MV-4-11 (cell line): ENCODE data around the gene SLC22A4.

Experiments
- DNase-seq: peaks from one replicate; lab custom pipeline; 2025; lab: John Stamatoyannopoulos, UW

The SLC22A4 gene

DNA sequence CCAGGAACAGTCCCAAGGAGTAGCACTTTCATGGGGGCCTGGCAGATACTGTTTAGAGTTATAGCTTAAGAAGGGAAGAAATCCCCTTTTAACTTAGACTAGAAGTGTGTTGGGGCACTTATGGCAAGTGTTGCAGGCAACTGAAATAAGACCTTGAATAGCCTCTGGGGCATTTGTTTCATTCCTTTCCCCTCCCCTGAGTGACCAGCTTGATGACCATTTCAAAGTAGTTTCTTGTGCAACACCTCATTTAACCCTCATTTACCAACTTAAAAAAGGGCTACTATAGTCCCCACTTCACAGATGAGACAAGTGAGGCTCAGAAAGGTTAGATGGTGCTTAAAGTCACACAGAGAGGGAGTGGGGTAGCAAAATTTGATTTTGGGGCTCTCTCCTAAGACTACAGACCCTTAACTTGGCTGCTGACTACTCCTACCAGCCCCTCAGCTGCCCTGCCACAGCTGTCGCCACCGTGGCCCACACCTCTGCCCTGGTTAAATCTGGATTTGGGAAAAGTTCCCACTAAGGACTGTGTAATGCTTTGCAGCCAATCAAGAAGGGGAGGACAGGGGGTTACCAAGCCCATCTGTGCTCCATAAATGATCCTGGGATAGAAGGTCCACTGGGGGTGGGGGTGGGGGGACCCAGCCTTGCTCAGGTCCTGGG, 31.2 kb upstream of the SLC22A4 start:
- DNase-seq: no peak

DNA sequence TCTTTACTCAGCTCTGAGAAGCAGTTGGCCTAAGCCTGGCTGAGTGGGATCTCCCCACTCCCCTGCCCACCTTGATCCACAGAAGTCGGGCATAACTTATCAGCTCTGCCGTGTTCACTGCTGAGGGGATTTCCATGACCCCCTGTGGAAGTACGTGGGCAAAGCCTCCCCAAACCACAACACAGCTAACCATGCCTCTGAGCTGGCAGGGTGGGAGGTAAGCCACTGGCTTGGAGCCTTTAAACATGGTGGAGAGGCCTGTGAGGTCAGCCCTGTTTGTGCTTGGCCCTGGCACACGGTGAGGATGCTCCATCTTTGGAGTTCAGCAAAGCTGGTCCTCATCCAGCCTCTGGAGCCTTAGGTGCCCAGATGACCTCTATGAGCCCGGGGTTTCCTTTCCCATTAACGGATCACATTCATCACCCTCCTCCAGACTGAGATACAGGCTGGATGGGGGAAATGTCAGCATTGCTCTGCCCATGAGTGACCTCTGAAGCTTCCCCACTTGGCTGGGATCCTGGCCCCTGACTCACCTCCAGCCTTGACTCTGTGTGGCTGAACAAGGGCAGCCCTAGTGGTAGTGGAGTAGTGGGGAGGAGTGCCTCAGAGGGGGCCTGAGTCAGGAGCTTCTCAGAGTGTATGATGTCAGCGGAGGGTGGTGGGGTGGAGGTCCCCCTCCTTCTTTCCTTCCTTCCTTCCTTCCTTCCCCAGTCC, 30.5 kb upstream of the SLC22A4 start:
- no peak for DNase-seq

DNA sequence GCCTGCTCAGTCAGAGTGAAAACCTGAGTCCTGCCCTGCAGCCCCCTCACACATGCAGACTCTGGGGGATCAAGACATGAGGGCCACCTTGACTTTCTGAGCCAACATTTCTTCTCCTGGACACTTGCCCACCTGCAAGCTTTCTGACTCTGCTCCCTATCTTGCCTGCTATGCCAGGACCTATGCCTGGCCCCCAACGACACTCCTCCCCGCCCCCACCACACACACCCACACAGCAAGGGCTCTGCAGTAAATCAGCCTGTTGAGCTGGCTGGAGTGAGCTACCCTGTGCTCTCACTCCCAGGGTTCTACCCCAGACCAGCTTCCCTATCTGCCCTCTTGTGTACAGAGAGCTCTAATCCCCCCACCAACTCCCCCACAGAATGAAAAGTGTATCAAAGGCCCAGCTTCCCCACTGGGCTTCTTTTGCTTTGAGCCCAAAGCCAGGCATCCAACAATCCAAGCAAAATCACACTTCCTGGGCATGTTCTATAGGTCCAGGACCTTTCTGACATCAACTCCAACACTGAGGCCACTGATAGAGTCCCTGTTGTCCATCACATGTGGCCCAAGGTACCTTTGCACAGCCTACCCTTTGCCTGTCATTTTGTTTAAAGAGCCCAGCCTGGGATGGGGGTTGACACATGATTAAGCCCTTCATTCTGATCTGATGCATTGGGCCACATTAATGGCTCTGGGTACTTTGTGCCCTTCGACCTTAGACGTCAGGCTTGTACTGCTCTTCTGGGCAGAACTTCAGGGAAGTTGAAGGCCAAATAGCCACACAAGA, 29.5 kb upstream of the SLC22A4 start:
- no peak for DNase-seq

DNA sequence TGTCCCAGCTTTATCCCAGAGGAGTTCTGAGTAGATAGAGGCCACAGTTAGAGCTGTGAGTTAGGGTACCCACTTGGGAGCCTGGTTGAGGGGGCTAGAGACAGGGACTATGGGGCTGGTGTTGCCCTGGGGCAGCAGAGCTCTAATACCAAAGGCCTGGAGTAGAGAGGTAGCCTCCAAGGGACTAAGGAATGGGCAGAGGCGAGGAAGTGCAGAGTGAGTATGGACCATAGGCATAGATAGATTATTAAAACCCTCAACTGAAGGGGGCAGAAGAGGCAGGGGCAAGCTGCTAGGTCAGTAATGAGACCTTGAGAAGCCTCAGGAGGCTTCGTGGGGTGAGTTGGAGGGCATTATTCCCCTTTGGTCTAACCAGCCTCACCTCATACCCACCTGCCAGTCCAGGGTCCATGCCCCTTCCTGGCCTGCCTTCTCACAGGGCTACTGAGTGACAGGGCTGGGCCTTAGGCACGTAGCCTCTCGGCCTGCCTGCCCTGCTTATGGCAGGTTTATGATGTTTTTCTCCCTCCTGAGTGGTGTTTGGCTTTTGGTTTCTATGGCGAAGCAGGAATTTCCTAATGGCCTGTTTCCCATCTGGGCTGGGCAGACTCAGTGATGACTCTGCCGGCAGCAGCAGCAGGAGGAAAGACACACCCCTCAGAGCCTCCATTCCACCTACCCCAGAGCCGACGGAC, 28.7 kb upstream of the SLC22A4 start:
- DNase-seq: no peak

DNA sequence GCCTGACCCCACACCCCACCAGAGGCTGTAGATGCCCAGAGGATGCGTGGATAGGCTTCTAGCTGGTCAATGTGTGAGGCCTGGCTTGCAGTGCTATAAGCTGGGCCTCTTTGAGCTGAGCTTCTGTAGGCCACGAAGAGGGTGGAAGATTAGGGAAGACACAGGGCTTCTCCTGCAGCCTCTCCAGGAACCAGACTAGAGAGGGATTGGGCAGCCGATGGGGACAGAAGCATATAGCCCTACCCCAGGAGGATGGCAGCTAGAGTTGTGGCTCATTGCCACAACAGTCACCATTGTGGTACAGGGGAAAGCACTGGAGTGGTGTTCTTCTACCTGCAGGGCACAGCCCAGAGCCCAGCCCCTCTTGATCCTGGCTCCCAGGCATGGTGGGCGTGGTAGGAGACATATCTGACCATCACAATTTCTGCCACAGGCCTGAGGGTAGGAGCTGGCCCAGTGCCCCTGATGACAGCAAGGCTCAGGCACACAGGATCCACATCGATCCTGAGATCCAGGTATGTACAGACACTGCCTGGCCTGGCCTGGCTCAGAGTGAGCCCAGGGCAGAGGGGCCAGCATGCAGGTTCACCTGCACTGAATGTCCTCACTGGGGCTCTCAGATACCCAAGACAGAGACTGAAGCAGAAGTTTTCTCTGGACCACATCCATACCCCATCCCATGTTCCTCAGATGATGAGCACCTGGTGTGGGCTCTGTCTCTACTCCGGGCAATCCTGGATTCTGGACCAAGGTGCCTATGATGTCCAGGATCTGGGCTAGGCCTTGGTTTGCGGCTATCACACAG, 28.0 kb upstream of the SLC22A4 start:
- no peak for DNase-seq

DNA sequence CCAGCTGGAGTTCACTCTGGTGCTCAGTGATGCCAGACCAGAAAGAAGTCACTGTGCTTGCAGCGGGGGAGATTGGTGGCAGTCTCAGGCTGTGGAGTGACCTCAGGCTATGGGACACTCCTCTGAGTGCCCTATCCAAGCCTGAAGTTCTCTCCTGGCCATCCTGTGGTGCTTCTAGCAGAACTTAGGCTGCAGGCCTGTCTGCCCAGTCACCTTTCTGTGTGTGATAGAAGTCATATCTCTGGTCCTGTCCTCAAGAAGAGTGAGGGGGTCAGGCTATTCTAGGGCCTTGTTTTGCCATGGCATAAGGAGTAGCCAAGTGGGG, 27.4 kb upstream of the SLC22A4 start:
- no peak for DNase-seq

DNA sequence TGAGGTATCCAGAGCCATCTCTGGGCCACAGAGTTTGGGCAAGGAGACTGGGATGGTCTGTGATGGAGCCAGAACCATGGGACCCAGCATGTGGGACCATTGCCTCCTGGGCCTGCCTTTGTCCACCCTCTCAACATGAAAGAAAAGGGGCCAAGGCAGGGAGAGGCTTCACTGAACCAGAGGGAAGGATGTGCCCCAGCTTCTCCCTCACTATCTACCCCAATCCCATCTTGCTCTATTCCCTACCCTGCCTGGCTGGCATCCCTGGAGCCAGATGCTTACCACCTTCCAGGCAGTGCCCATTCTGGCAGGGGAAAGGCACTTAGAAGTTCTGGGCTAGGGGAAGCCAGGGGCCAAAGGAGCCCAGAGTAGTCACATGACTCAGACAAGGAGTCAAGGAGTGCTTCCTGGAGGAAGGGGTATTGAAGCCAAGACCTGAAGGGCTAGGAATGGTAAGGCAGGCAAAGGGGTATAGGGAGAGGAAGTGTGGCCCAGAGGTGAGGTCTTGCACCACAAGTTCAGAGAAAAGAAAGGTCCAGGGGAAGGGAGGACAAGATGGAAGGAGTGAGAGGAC, 26.9 kb upstream of the SLC22A4 start:
- no peak for DNase-seq

DNA sequence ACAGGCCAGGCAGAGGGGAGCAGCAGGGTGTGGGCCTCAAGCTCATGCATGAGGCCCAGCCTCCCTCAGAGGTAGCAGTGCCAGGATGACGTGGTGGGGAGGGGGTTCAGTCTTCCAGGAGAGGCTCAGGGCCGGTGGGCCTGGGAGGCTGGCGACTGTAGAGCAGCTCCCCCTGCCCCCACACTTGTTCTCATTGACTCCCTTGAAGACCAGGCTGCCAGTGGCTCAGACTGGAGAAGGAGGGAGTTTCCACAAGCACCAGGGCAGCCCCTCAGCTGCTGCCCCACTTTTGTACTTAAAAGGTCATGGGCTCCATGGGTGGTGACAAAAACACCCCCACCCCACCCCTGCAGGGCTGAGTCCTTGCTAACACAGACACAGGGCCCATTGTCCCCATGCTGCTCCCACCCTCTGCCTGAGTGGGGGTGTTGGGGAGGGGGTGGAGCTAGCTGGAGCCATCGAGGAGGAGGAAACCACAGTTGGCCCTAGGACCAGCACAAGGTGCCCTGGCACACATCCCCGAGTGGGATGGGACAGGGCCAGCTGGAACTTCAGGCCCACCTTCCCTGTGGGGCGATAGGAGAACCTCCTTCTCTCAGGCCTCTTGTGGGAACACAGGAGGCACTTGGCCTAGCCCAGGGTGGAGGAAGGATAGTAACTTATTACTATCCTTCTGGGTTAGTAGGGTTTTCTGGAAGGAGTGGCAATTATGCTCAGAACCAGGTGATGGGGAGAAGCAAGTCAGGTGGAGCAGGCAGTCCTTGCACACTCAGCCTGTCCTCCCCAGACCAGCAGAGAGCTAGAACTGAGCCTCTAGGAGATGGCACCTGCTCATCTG, 26.0 kb upstream of the SLC22A4 start:
- DNase-seq: no peak

DNA sequence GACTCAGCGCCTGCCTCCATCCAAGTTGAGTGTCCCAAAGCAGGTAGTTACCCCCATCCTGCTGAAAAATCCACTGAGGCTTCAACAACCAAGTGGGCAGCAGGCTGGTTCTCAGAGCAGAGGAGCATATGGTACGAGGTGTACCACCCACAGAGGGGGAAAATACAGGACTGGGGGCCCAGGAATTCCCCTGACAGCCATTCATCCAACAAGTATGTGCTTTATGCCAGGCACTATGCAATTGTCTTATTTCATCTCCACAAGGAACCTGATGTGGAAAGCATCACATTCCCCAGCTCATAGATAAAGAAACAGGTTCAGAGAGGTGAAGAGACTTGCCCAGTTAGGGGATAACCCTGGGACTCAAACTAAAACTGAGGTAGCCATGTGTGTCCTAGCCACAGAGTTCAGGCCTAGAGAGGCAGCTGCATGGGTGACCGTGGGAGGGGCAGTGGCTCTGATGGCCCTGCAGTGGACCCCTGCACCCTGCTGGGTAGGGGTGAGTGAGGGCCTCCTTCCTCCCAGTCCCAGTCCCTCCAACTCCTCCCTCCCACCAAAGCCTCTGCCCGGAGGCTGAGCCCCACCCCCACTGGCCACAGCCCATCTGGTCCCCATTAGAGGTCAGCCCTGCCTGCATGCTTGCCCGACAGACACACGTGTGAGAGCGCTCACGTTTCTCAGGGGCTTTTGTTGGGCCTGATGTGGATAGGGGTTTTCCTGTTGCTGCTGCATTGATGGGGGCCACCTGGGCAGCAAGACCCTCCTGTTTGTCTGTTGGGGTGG, 25.2 kb upstream of the SLC22A4 start:
- DNase-seq: no peak

DNA sequence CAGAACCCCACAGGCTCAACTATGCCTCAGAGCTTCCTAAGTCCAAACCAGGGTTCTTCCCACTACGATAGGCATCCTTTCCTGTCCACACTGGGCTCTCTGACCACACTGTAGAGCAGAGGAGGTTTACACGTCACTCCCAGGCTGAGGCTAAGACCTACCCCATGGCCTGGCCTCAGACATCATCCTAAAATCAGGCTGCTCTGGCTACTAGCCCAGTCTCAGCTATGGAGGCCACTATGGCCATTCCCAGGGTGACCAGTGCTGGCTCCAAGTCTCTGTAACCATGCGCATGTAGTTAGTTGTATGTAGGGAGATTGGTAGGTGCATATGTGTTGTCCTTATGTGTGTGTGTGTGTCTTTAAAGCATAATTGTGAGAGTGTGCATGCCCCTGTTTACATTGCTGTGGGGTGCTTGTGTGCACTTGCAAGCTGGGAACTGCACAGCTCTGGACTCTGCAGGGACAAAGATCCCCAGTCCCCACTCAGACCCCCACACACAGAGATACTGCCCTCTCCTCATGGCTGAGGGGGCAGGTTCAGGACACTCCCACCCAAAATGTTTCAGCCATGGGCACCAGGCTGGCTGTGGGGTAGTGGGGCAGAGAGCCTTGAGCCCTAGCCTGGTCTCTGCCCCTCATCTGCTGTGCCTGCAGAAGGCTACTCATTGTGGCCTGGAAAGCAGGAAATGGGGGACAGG, 24.4 kb upstream of the SLC22A4 start:
- DNase-seq: no peak

DNA sequence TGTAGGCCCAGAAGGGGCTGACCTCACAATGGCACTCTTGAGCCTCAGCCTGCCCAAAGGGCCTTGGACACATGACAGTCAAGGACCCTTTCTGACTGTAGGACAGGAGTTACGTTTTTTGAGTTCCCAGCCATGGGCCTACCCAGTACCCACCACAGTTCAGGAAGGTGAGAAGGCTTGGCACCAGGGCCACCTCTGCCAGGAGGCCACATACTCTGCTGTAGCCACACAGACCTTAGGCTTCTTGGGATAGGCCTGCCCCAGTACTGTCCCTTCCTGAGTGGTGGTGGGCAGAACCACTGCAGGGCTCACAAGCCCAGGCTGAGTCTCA, 23.9 kb upstream of the SLC22A4 start:
- no peak for DNase-seq

DNA sequence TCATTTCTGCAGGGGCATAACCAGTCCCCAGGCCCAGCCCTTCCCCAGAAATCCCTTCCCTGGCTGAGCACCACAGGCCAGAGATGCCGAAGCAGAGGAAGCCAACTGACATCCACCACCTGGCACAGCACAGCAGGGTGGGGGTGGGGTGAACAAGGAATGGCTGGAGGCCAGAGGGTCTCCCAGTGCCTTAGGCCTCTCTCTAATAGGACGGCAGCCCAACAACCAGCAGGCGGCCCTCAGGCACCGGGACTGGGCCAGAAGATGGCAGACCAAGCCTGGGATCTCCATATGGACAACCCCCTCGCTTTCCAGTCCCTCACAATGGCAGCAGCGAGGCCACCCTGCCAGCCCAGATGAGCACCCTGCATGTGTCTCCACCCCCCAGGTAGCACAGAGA, 23.5 kb upstream of the SLC22A4 start:
- no peak for DNase-seq

DNA sequence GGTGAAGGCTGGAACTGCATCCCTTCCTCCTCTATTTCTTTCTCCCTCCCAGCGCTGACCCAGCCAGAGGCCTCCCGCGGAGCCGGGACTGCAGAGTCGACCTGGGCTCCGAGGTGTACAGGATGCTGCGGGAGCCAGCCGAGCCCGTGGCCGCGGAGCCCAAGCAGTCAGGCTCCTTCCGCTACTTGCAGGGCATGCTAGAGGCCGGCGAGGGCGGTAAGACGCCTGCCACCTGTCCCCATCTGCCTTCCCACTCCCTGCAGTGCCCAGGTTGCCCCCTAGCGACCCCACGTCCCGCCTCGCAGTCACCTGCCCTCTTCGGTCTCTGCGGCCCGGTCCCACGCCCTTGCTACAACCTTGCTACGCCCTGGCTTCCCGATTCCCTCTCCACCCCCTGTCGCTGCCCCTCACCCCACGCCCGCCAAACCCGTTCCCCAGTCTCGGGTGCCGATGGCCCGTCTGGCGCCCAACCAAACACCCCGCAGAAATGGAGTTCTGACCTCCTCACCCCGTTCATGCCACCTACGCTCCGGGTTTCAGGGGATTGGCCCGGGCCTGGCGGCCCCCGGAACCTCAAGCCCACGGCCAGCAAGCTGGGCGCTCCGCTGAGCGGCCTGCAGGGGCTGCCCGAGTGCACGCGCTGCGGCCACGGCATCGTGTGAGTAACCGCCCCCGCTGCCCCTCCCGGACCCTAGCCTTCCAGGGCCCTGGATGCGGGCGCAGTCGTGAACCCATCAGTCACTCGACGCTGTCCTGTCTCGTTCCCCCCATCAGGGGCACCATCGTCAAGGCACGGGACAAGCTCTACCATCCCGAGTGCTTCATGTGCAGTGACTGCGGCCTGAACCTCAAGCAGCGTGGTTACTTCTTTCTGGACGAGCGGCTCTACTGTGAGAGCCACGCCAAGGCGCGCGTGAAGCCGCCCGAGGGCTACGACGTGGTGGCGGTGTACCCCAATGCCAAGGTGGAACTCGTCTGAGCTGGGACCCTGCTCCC, 22.6 kb upstream of the SLC22A4 start:
- DNase-seq: no peak

DNA sequence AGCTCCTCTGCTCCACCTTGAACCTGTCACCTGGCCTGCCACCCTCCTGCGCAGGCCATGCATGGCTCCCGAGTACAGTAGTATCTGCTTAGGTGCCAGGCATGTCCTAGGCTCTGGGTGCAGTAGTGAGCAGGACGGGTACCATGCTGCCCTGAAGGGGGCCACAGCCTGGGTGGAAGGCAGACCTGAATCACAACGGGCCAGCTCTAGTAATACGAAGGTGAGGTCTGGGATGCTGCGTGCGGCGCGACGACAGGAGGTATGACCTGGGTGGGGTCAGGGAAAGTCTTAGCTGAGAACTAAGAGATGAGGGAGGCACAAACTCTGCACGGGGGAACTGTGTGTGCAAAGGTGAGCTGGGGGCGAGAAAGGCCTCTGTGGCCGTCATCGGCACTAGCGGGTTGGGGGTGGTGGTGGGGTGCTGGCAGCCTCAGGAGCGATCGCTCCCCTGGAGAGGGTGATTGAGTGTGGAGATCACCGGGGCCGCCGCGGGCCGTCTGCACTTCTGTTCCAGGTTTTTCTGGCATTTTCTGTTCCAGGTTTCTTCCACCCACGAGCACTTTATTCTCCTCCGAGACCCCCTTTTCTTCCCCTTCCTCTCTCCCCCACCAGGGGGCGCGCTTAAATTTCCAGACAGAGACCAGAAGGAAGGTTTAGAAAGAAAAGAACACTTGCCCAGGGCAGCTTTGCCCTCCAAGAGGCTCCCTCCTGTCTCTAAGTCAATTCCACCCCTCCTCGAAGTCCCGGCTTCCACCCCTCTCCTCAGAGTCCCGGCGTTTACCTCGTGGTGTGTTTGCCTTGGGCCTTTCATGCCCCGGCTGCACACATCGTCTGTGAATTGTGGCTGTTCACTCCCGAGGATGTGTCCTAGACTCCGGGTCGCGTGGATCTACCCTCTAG, 21.6 kb upstream of the SLC22A4 start:
- DNase-seq: peak; percentile 40

DNA sequence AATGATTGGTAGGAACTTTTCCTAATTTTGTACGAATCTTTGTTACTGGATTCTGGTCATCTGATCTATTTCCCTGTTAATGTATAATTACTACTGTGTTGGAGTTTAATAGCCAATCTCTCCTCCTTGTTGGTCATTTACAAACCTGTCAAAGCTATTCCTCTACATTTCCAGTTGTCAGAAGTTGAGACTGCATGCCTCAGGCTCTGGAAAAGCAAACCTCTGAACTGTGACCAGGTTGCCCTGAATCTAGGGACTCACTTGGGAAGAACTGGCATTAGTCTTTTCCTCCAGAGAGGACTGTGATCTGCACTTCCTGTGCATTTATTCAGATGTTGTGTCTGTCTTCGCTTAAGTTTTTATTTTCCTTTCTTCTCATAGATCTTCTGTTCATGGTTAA, 20.6 kb upstream of the SLC22A4 start:
- DNase-seq: no peak

DNA sequence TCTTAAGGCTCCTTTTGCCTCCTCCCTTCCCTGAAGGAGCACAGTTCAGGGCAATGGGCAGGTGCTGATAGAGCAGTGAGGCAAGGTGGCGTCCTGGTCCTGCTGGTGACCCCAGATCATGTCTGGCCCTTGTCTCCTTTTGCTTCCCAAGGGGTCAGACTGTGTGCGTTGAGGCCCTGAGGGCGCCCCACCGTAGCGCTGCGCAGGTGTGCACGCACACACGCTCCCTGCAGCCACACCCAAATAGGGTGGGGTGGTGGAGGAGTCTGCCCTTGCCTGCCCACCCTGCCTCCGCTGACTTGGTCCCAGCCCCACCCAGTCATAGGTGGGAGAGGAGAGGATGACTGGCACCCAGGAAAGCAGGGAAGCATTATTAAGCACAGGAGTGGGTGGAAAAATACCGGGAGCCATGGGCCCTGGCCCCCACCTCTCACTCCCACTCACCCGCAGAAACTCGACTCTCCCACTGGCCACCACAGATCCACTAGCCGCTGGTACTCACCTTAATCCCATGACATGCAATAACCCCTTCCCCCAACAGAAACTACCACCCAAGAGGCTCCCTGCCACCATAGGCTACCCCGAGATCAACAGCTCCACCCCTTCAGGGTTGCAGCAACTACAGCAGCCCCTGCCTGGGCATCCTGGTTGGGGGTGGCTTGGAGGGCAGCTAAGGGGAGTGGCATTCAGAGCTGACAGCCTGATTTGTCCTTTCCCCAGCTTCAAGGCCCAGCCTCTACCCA, 20.0 kb upstream of the SLC22A4 start:
- DNase-seq: no peak
